T-cell (primary cell): ENCODE results near the gene FAM193B. TPM values are rescaled to one million over a fixed set of nuclear protein-coding genes. Genes with fewer than 3 reads are reported as not detected.

Experiments
- ATAC-seq, 4 experiments: fragments of 200-7000 bp in 3 of 4; fragments of 150-1000 bp in 1 of 4; cut with Tn5 transposase; replicated peaks in 1 of 4; 1 replicate in 3 of 4; 2 replicates in 1 of 4; pipeline ENCODE4 v1.10.0; 2021; ENCODE audit warnings: moderate library complexity in 3 of 4, mild to moderate bottlenecking in 2 of 4, moderate number of reproducible peaks in 1 of 4
- CTCF ChIA-PET, 2 donors: fragments of 300-600 bp; sonication (Branson Sonifier 250); formaldehyde crosslinking; loops; one replicate each; lab custom pipeline; 2022; ENCODE audit warnings: antibody characterized with exemption in 2 of 2; lab: Charles Lee
- POLR2A ChIA-PET, 2 donors: fragments of 300-600 bp; sonication (Branson Sonifier 250); formaldehyde crosslinking; loops; one replicate each; lab custom pipeline; 2022; ENCODE audit warnings: antibody characterized with exemption in 2 of 2; lab: Charles Lee
- DNase-seq, 35 experiments: peaks; one replicate each; pipeline versions ENCODE4 v3.0.0 to v3.0.0-alpha.2; 2013 to 2023
- H3K27ac ChIP-seq: one replicate; pipeline ENCODE4 v1.5.1; 2013; ENCODE audit warnings: low read length
- H3K27me3 ChIP-seq, 2 experiments: replicated peaks in 1 of 2; 1 replicate in 1 of 2; 2 replicates in 1 of 2; pipeline versions ENCODE4 v1.6.1 to v1.7.0; 2013; ENCODE audit warnings: low read length in 1 of 2, mixed read lengths in 1 of 2; ENCODE audit not compliant: control insufficient read depth in 2 of 2, insufficient read depth in 2 of 2; ENCODE audit errors: extremely low read depth in 1 of 2
- H3K36me3 ChIP-seq, 2 donors: 1 replicate in 1 of 2; 2 replicates in 1 of 2; pipeline versions ENCODE4 v1.6.1 to v1.7.0; 2013; ENCODE audit warnings: low read length in 1 of 2; ENCODE audit not compliant: control insufficient read depth in 2 of 2, insufficient read depth in 1 of 2; ENCODE audit errors: extremely low read depth in 1 of 2
- H3K4me1 ChIP-seq, 2 experiments: 1 replicate in 1 of 2; 2 replicates in 1 of 2; pipeline versions ENCODE4 v1.6.1 to v1.7.0; 2013; ENCODE audit warnings: low read length in 2 of 2, mixed read lengths in 1 of 2; ENCODE audit not compliant: insufficient read depth in 2 of 2, control insufficient read depth in 1 of 2; ENCODE audit errors: extremely low read depth in 1 of 2
- H3K4me3 ChIP-seq, 2 donors: 1 replicate in 1 of 2; 2 replicates in 1 of 2; pipeline versions ENCODE4 v1.5.1 to v1.7.0; 2013; ENCODE audit warnings: mild to moderate bottlenecking in 2 of 2, low read length in 1 of 2, moderate library complexity in 1 of 2; ENCODE audit not compliant: control insufficient read depth in 1 of 2; ENCODE audit errors: extremely low read depth in 1 of 2
- H3K9me3 ChIP-seq: 2 replicates; pipeline ENCODE4 v1.7.0; 2013
- H3K27ac Mint-ChIP-seq, 2 donors: one replicate each; pipeline ENCODE4 v1.8.0; 2020 to 2021; ENCODE audit warnings: mild to moderate bottlenecking in 2 of 2, mixed read lengths in 2 of 2
- H3K27me3 Mint-ChIP-seq, 2 donors: one replicate each; pipeline ENCODE4 v1.8.0; 2021 to 2022; ENCODE audit warnings: mixed read lengths in 2 of 2
- H3K36me3 Mint-ChIP-seq: one replicate; pipeline ENCODE4 v1.8.0; 2021; ENCODE audit warnings: mixed read lengths
- H3K4me1 Mint-ChIP-seq, 3 donors: one replicate each; pipeline ENCODE4 v1.8.0; 2020 to 2022; ENCODE audit warnings: mixed read lengths in 3 of 3, mild to moderate bottlenecking in 1 of 3
- H3K4me3 Mint-ChIP-seq, 3 donors: one replicate each; pipeline ENCODE4 v1.8.0; 2020 to 2022; ENCODE audit warnings: mild to moderate bottlenecking in 3 of 3, mixed read lengths in 3 of 3, moderate library complexity in 3 of 3
- H3K9me3 Mint-ChIP-seq, 3 donors: one replicate each; pipeline ENCODE4 v1.8.0; 2020 to 2022; ENCODE audit warnings: mixed read lengths in 3 of 3
- WGBS: methylation state at CpG from one replicate; pipeline ENCODE4 v1.1.5; 2013; ENCODE audit warnings: missing lambda C conversion rate; ENCODE audit not compliant: insufficient coverage; 5-methylcytosine and 5-hydroxymethylcytosine counted together
- total RNA-seq, 35 experiments: library from RNA in 6 of 35; stranded (reverse) in 6 of 35; fragments of 120-200 nt in 1 of 35; gene quantifications; one replicate each; pipeline versions ENCODE4 v1.2.1 to v1.2.4 and lab custom pipeline; 2013 to 2026

Gene FAM193B
- 100 to 1,000 TPM; 162 to 233 (median 217) TPM for total RNA-seq
- 78.8 TPM for total RNA-seq (2013)
- 42.7 to 210 (median 135) reads per million in 29 experiments for total RNA-seq (lab: John Stamatoyannopoulos, UW)

DNA sequence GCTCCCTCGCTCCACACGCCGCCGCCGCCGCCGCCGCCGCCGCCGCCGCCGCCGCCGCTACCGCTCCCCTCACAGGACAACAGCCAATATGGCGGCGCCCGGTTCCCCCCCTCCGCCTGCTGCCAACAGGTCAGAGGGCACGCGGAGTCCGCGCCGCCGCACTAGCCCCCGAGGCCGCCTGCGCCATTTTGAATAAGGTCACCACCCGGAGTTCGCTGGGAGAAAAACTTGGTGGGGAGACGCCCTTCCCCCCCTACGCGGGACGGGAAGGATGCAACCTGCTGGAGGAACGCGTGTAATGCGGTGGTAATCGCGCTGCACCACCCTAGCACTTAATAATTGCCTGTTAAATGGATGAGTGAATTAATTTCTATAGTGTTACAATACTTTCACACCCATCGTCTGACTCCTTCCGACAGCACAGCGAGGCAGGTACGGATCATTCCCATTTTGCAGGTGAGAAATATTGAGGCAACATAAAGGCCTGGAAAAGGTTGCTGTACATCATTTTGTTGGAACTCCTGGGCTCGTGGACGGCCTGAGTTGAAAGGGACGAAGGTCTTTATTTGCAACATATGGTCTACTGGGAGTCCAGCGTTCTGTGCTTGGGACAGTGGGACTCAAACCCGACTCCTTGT, at the start of gene FAM193B:
Gene FAM193B (minus strand): TSS at position 90 of the 638 bp plus-strand sequence. CDS start 105 bp downstream, outside the sequence.
- no peak within 1 kb of the TSS for H3K27ac ChIP-seq
- peaks cover 5 to 13% of the 10 kb centered on the region in 2 donors for H3K36me3 ChIP-seq
- ATAC-seq: peak; percentile 97 to 98 (median 98)
- CTCF ChIA-PET: no interaction called here
- Mint-ChIP-seq H3K27ac (peak within 1 kb of the TSS; percentile 73 to 81), H3K27me3 (no peaks in the 10 kb centered on the region), H3K36me3 (peaks cover 5% of the 10 kb centered on the region), H3K9me3 (no peaks in the 10 kb centered on the region), H3K4me1 (peaks cover 33 to 44% (median 40%) of the 10 kb centered on the region in 3 donors), H3K4me3 (peak within 1 kb of the TSS; percentile 85 to 88 (median 87))
- 14% methylated on average over 27 of the region's 49 CpGs for WGBS
- peak; percentile 86 to 98 (median 92) for DNase-seq
- H3K4me1 ChIP-seq: peaks cover 13 to 26% of the 10 kb centered on the region in 2 experiments
- no peaks in the 10 kb centered on the region for H3K9me3 ChIP-seq
- POLR2A ChIA-PET: no interaction called here
- H3K4me3 ChIP-seq: peak within 1 kb of the TSS; percentile 62 to 79
- no peaks in the 10 kb centered on the region for H3K27me3 ChIP-seq

GRCh38 chr5:177604116-177604521, 49.8 kb upstream of the FAM193B start:
- Mint-ChIP-seq H3K9me3 (no peaks in the 10 kb centered on the region), H3K27me3 (no peaks in the 10 kb centered on the region), H3K36me3 (peaks cover 6% of the 10 kb centered on the region), H3K4me3 (no peak overlapping the region), H3K4me1 (peaks cover 33 to 49% (median 49%) of the 10 kb centered on the region in 3 donors), H3K27ac (no peak overlapping the region)
- Histone ChIP-seq H3K27ac (no peak overlapping the region), H3K4me1 (peaks cover 0 to 30% of the 10 kb centered on the region in 2 experiments), H3K36me3 (peaks cover 0 to 6% of the 10 kb centered on the region in 2 donors), H3K27me3 (no peaks in the 10 kb centered on the region), H3K9me3 (no peaks in the 10 kb centered on the region), H3K4me3 (no peak overlapping the region)
- POLR2A ChIA-PET: no interaction called here
- CTCF ChIA-PET: no interaction called here
- DNase-seq: no peak
- ATAC-seq: no peak
- WGBS: 97% methylated on average over 27 of the region's 27 CpGs

- Histone ChIP-seq H3K4me1 (peaks cover 0 to 33% of the 10 kb centered on the region in 2 experiments), H3K27ac (no peak overlapping the region), H3K4me3 (no peak overlapping the region), H3K27me3 (no peaks in the 10 kb centered on the region), H3K36me3 (peaks cover 0 to 6% of the 10 kb centered on the region in 2 donors), H3K9me3 (no peaks in the 10 kb centered on the region)
- no peak overlapping the region for H3K27ac Mint-ChIP-seq
- POLR2A ChIA-PET: no interaction called here
- CTCF ChIA-PET: no interaction called here
- ATAC-seq: no peak
- WGBS: 88% methylated on average over 7 of the region's 8 CpGs
- H3K4me1 Mint-ChIP-seq: peaks cover 36 to 54% (median 53%) of the 10 kb centered on the region in 3 donors
- no peak overlapping the region for H3K4me3 Mint-ChIP-seq
- no peak for DNase-seq
- H3K36me3 Mint-ChIP-seq: peaks cover 6% of the 10 kb centered on the region
- H3K9me3 Mint-ChIP-seq: no peaks in the 10 kb centered on the region
- no peaks in the 10 kb centered on the region for H3K27me3 Mint-ChIP-seq
Measured at GRCh38 chr5:177603631-177604030, 49.3 kb upstream of the FAM193B start.

- ChIA-PET CTCF (interaction anchor here in 1 of 2 donors (1.0 kb wide), 1 partner anchor 10 kb away, joined by 3 read pairs; the partner anchor contains the start of gene TMED9), POLR2A (no interaction called here)
- no peak overlapping the region for H3K27ac Mint-ChIP-seq
- DNase-seq (no peak), ATAC-seq (no peak)
- Histone ChIP-seq H3K27ac (no peak overlapping the region), H3K4me1 (peaks cover 0 to 28% of the 10 kb centered on the region in 2 experiments), H3K36me3 (peaks cover 0 to 3% of the 10 kb centered on the region in 2 donors), H3K4me3 (no peak overlapping the region), H3K9me3 (no peaks in the 10 kb centered on the region), H3K27me3 (no peaks in the 10 kb centered on the region)
- no peak overlapping the region for H3K4me3 Mint-ChIP-seq
- WGBS: 98% methylated on average over 4 of the region's 4 CpGs
- peaks cover 6% of the 10 kb centered on the region for H3K36me3 Mint-ChIP-seq
- peaks cover 35 to 57% (median 56%) of the 10 kb centered on the region in 3 donors for H3K4me1 Mint-ChIP-seq
- no peaks in the 10 kb centered on the region for H3K9me3 Mint-ChIP-seq
- no peaks in the 10 kb centered on the region for H3K27me3 Mint-ChIP-seq
Measured at GRCh38 chr5:177602458-177602830, 48.1 kb upstream of the FAM193B start.

GRCh38 chr5:177601577-177602457, 47.5 kb upstream of the FAM193B start:
- DNase-seq: no peak

GRCh38 chr5:177601126-177601525, 46.8 kb upstream of the FAM193B start:
- Mint-ChIP-seq H3K9me3 (no peaks in the 10 kb centered on the region), H3K4me1 (peaks cover 32 to 46% (median 44%) of the 10 kb centered on the region in 3 donors), H3K36me3 (peaks cover 6% of the 10 kb centered on the region), H3K4me3 (peak overlapping the region; percentile 92 to 96 (median 92)), H3K27ac (peak overlapping the region; percentile 86 to 96), H3K27me3 (no peaks in the 10 kb centered on the region)
- Histone ChIP-seq H3K4me1 (peaks cover 0 to 22% of the 10 kb centered on the region in 2 experiments), H3K27ac (peak overlapping the region; percentile 55), H3K36me3 (peaks cover 0 to 9% of the 10 kb centered on the region in 2 donors), H3K9me3 (no peaks in the 10 kb centered on the region), H3K4me3 (peak overlapping the region in 1 of 2 donors; percentile 88), H3K27me3 (no peaks in the 10 kb centered on the region)
- CTCF ChIA-PET: no interaction called here
- WGBS: 99% methylated on average over 11 of the region's 11 CpGs
- ATAC-seq (no peak), DNase-seq (no peak)
- POLR2A ChIA-PET: interaction anchor here in 1 of 2 donors (1.0 kb wide), 1 partner anchor 8 kb away, joined by 3 read pairs; no protein-coding TSS in a partner anchor

More at GRCh38 chr5:177601577-177602457, 47.5 kb upstream of the FAM193B start:
- ChIA-PET POLR2A (interaction anchor here in 1 of 2 donors (1.0 kb wide), 1 partner anchor 9 kb away, joined by 3 read pairs; no protein-coding TSS in a partner anchor), CTCF (interaction anchor here in 1 of 2 donors (1.0 kb wide), 1 partner anchor 10 kb away, joined by 3 read pairs; the partner anchor contains the start of gene TMED9)
- Mint-ChIP-seq H3K4me3 (peak overlapping the region; percentile 92 to 96 (median 92)), H3K4me1 (peaks cover 32 to 51% (median 51%) of the 10 kb centered on the region in 3 donors), H3K27me3 (no peaks in the 10 kb centered on the region), H3K27ac (peak overlapping the region; percentile 86 to 96), H3K36me3 (peaks cover 6% of the 10 kb centered on the region), H3K9me3 (no peaks in the 10 kb centered on the region)
- Histone ChIP-seq H3K9me3 (no peaks in the 10 kb centered on the region), H3K27me3 (no peaks in the 10 kb centered on the region), H3K4me3 (no peak overlapping the region), H3K4me1 (peaks cover 0 to 22% of the 10 kb centered on the region in 2 experiments), H3K27ac (no peak overlapping the region), H3K36me3 (peaks cover 0 to 3% of the 10 kb centered on the region in 2 donors)
- WGBS: 93% methylated on average over 5 of the region's 13 CpGs
- no peak for ATAC-seq
